Heart left ventricle (tissue), 13 donors: ENCODE data around the gene ASTN2.

ENCODE experiments used
- CTCF ChIP-seq, 12 donors: fragments of 200-600 bp; sonication (generic) in 4 of 12; IDR thresholded peaks; one replicate each; pipeline versions ENCODE4 v1.5.0 to v1.8.0; 2018 to 2022; ENCODE audit warnings: antibody characterized with exemption in 12 of 12, mild to moderate bottlenecking in 5 of 12
- POLR2A ChIP-seq, 2 donors: fragments of 450-650 bp; IDR thresholded peaks; one replicate each; pipeline ENCODE4 v1.6.1; 2017; ENCODE audit warnings: antibody characterized with exemption in 2 of 2, mild to moderate bottlenecking in 2 of 2, moderate library complexity in 2 of 2
- donor health status: ischemic (EF 13 %, LVEDD 7.1; RV severe dilation, severe dysfunction).
- donor health status: DM: no; HTN: yes; CAD: no.
- donor health status: DM: no; HTN: no; CAD: no.
- donor health status: ischemic (EF 25% LVEDD 6.9; RV normal size, moderate dysfunction).
- donor health status: ischemic (EF 25% LVEDD 5.7; RV mildly dilated, moderate dysfunction).
- donor health status: ischemic (EF 35%, LVEDD 5.7; RV mildly dilated, moderate dysfunction).
- donor health status: nonischemic (EF 11% LVEDD 7.7; RV severe dilation, severe dysfunction).
- donor health status: DM: yes; HTN: yes; CAD: no.
- donor health status: PGD.
- donor health status: ischemic (EF 29% LVEDD 5.4; RV normal size, mild dysfunction).
- donor health status: nonischemic (EF 23%, LVEDD 6.1; RV moderate dilation, normal function).

- no peak for TF ChIP-seq CTCF (IDR thresholded peaks at IDR 0.05)
- no peak for TF ChIP-seq POLR2A (IDR thresholded peaks at IDR 0.05)
Observed at GRCh38 chr9:116674210-116674980, 740.5 kb downstream of the ASTN2 start.
